HCT116 (cell line): ENCODE data around the gene TTC12. TPM values are rescaled to one million over a fixed set of nuclear protein-coding genes. Genes with fewer than 3 reads are reported as not detected.

Experiments used
- ATAC-seq: fragments of 200-7000 bp; cut with Tn5 transposase; 2 replicates; pipeline ENCODE4 v1.9.1; 2020; ENCODE audit warnings: mild to moderate bottlenecking, moderate library complexity
- BruUV-seq: library from RNA; stranded (reverse); fragments of 400-500 nt; replicated peaks from 2 replicates; lab custom pipeline; 2021; lab: Mats Ljungman, UMichigan
- CTCF ChIA-PET: fragments of 300-600 bp; sonication (Branson Sonifier 250); formaldehyde crosslinking; loops from one replicate; lab custom pipeline; 2021; ENCODE audit warnings: antibody characterized with exemption; lab: Charles Lee
- POLR2A ChIA-PET: fragments of 300-600, 350-600 bp; sonication (Branson Sonifier 250); formaldehyde crosslinking; loops from one replicate; lab custom pipeline; 2021; ENCODE audit warnings: antibody characterized with exemption; lab: Charles Lee
- RAD21 ChIA-PET, 2 experiments: fragments of 300-600 bp; sonication (Branson Sonifier 250); formaldehyde crosslinking; loops; one replicate each; lab custom pipeline; 2023; ENCODE audit warnings: low total read pairs in 2 of 2; ENCODE audit not compliant: uncharacterized antibody in 2 of 2, unreplicated experiment in 2 of 2, low non-redundant PET in 1 of 2; lab: Charles Lee
- DNase-seq: peaks from one replicate; pipeline ENCODE4 v3.0.0-alpha.2; 2010; ENCODE audit warnings: low read depth, low spot score
- H2AFZ ChIP-seq: fragments of 200-600 bp; shearing (Covaris generic), sonication (generic); 2 replicates; pipeline ENCODE4 v1.6.1; 2017; ENCODE audit warnings: low read depth, mixed run types, mixed read lengths, antibody characterized with exemption, low read length; ENCODE audit not compliant: poor library complexity, severe bottlenecking
- H3K27ac ChIP-seq: 2 replicates; pipeline ENCODE4 v1.5.1; 2012; ENCODE audit warnings: low read depth, low read length
- H3K27me3 ChIP-seq: fragments of 200-600 bp; sonication (generic); 2 replicates; pipeline ENCODE4 v1.6.1; 2016; ENCODE audit warnings: mixed run types, low read length, mixed read lengths; ENCODE audit not compliant: insufficient read depth
- H3K36me3 ChIP-seq, 2 experiments: fragments of 200-500 bp in 1 of 2; fragments of 200-600 bp in 1 of 2; sonication (Bioruptor generic) in 1 of 2; sonication (generic) in 1 of 2; 2 replicates each; pipeline versions ENCODE4 v1.5.1 to v1.6.1; 2014 to 2016; ENCODE audit warnings: low read length in 2 of 2, inconsistent platforms in 1 of 2, mixed read lengths in 1 of 2, mixed run types in 1 of 2; ENCODE audit not compliant: insufficient read depth in 2 of 2, control insufficient read depth in 1 of 2
- H3K4me1 ChIP-seq, 2 experiments: fragments of 200-600 bp in 1 of 2; sonication (generic) in 1 of 2; 2 replicates each; pipeline versions ENCODE4 v1.5.1 to v1.6.1; 2012 to 2017; ENCODE audit warnings: low read length in 2 of 2, inconsistent platforms in 1 of 2, mild to moderate bottlenecking in 1 of 2, mixed read lengths in 1 of 2, mixed run types in 1 of 2, moderate library complexity in 1 of 2; ENCODE audit not compliant: insufficient read depth in 2 of 2, control insufficient read depth in 1 of 2
- H3K4me2 ChIP-seq: fragments of 200-600 bp; sonication (generic); 2 replicates; pipeline ENCODE4 v1.6.1; 2017; ENCODE audit warnings: mixed run types, low read length, mixed read lengths
- H3K4me3 ChIP-seq, 2 experiments: fragments of 200-600 bp in 1 of 2; sonication (generic) in 1 of 2; replicated peaks in 1 of 2; 2 replicates each; pipeline ENCODE4 v1.5.1; 2011 to 2016; ENCODE audit warnings: low read length in 2 of 2, control low read depth in 1 of 2, low read depth in 1 of 2, mild to moderate bottlenecking in 1 of 2, mixed read lengths in 1 of 2, mixed run types in 1 of 2
- H3K79me2 ChIP-seq: fragments of 200-600 bp; sonication (generic); 2 replicates; pipeline ENCODE4 v1.6.1; 2017; ENCODE audit warnings: mild to moderate bottlenecking, mixed run types, low read length, moderate library complexity, mixed read lengths; ENCODE audit not compliant: insufficient read depth
- H3K9ac ChIP-seq: fragments of 200-600 bp; sonication (generic); 2 replicates; pipeline ENCODE4 v1.6.1; 2016; ENCODE audit warnings: low read length, mixed read lengths
- H3K9me2 ChIP-seq: fragments of 200-600 bp; sonication (generic), shearing (Covaris generic); 2 replicates; pipeline ENCODE4 v1.6.1; 2017; ENCODE audit warnings: mixed run types, mild to moderate bottlenecking, moderate library complexity; ENCODE audit not compliant: insufficient read depth
- H3K9me3 ChIP-seq, 2 experiments: fragments of 200-500 bp in 1 of 2; fragments of 200-600 bp in 1 of 2; sonication (Bioruptor generic) in 1 of 2; sonication (generic) in 1 of 2; 2 replicates each; pipeline ENCODE4 v1.6.1; 2014 to 2017; ENCODE audit warnings: low read length in 2 of 2, mixed read lengths in 2 of 2, inconsistent platforms in 1 of 2, low read depth in 1 of 2, mild to moderate bottlenecking in 1 of 2, mixed run types in 1 of 2, moderate library complexity in 1 of 2; ENCODE audit not compliant: control insufficient read depth in 1 of 2, insufficient read depth in 1 of 2
- H4K20me1 ChIP-seq: fragments of 200-600 bp; sonication (generic), shearing (Covaris generic); 2 replicates; pipeline ENCODE4 v1.6.1; 2017; ENCODE audit warnings: mixed run types, mild to moderate bottlenecking, moderate library complexity; ENCODE audit not compliant: insufficient read depth
- EZH2 ChIP-seq: fragments of 200-600 bp; sonication (generic); IDR thresholded peaks from 2 replicates; pipeline ENCODE4 v1.6.1; 2017; ENCODE audit warnings: antibody characterized with exemption, mixed run types
- FOSL1 ChIP-seq: IDR thresholded peaks from 2 replicates; pipeline ENCODE4 v1.6.1; 2012; ENCODE audit warnings: low read depth
- SP1 ChIP-seq: IDR thresholded peaks from 2 replicates; pipeline ENCODE4 v1.6.1; 2012; ENCODE audit warnings: low read depth
- TCF7L2 ChIP-seq: IDR thresholded peaks from 2 replicates; pipeline ENCODE4 v1.7.0; 2011; ENCODE audit warnings: borderline replicate concordance, inconsistent platforms; ENCODE audit not compliant: insufficient read depth, insufficient read length; ENCODE audit errors: extremely low read depth
- ZFX ChIP-seq: fragments of 450-650 bp; IDR thresholded peaks from 2 replicates; pipeline ENCODE4 v1.6.1; 2017
- intact Hi-C: fragments of 100-400 bp; cut with micrococcal nuclease; formaldehyde crosslinking; loops from 2 replicates; pipeline ENCODE4 v1.10.0; 2022
- total RNA-seq: library from RNA; stranded (reverse); gene quantifications from one replicate; pipeline ENCODE4 v1.2.1, GENCODE V29; 2021; ENCODE audit not compliant: unreplicated experiment
- TF ChIP-seq, protein P1 (sequence below): IDR thresholded peaks from 2 replicates; pipeline ENCODE4 v1.6.1; 2011; ENCODE audit warnings: mild to moderate bottlenecking, low read length, moderate library complexity; ENCODE audit not compliant: insufficient replicate concordance; ENCODE audit errors: extremely low read depth
- TF ChIP-seq, protein P2 (sequence below): IDR thresholded peaks from 2 replicates; pipeline ENCODE4 v1.6.1; 2012; ENCODE audit warnings: low read depth
- TF ChIP-seq, protein P3 (sequence below), 3 experiments: fragments of 200-600 bp in 1 of 3; sonication (generic) in 1 of 3; IDR thresholded peaks in 2 of 3; conservative IDR thresholded peaks in 1 of 3; 2 replicates each; pipeline ENCODE4 v1.5.1; 2012 to 2017; ENCODE audit warnings: low read depth in 2 of 3, low read length in 2 of 3, antibody characterized with exemption in 1 of 3, borderline replicate concordance in 1 of 3, control low read depth in 1 of 3, mild to moderate bottlenecking in 1 of 3, mixed read lengths in 1 of 3, mixed run types in 1 of 3, moderate library complexity in 1 of 3; ENCODE audit not compliant: insufficient read depth in 1 of 3

TTC12 gene
- total RNA-seq, 1 experiment from 2014 or later = 12.6 TPM

DNA sequence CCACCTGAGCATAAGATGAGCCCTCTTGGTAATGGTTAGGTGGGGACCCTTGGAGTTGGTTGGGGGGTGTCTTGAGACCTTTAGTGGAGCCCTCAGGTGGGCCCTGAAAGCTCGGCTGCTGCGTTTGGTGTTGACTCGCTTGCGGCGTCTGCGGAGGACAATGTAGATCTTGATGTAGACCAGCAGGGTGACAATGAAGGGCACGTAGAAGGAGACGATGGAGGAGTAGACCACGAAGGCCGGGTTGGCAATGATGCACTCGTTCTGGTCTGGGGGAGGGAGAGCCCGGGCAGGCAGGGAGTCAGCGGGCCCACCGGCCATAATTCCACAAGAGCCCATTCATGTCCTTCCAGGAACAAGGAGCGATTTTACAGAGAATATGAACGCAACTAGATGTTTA lies 101.0 kb downstream of the TTC12 start:
- H3K4me2 ChIP-seq = no peak overlapping the region
- no peak overlapping the region for H3K27ac ChIP-seq
- RAD21 ChIA-PET = no interaction called here
- no peak overlapping the region for H3K9ac ChIP-seq
- CTCF ChIA-PET = no interaction called here
- no peaks in the 10 kb centered on the region for H3K36me3 ChIP-seq
- intact Hi-C loops = no loop called here
- no peaks in the 10 kb centered on the region for H3K79me2 ChIP-seq
- no peaks in the 10 kb centered on the region for H3K9me3 ChIP-seq
- ATAC-seq (no peak), DNase-seq (no peak)
- H2AFZ ChIP-seq = no peak overlapping the region
- H4K20me1 ChIP-seq = no peaks in the 10 kb centered on the region
- BruUV-seq = no TSS peak
- H3K4me3 ChIP-seq = no peak overlapping the region
- TF ChIP-seq, protein P1, sequence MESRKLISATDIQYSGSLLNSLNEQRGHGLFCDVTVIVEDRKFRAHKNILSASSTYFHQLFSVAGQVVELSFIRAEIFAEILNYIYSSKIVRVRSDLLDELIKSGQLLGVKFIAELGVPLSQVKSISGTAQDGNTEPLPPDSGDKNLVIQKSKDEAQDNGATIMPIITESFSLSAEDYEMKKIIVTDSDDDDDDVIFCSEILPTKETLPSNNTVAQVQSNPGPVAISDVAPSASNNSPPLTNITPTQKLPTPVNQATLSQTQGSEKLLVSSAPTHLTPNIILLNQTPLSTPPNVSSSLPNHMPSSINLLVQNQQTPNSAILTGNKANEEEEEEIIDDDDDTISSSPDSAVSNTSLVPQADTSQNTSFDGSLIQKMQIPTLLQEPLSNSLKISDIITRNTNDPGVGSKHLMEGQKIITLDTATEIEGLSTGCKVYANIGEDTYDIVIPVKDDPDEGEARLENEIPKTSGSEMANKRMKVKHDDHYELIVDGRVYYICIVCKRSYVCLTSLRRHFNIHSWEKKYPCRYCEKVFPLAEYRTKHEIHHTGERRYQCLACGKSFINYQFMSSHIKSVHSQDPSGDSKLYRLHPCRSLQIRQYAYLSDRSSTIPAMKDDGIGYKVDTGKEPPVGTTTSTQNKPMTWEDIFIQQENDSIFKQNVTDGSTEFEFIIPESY = no peak
- TF ChIP-seq TCF7L2 = no peak
- TF ChIP-seq SP1 = no peak
- TF ChIP-seq, protein P2, sequence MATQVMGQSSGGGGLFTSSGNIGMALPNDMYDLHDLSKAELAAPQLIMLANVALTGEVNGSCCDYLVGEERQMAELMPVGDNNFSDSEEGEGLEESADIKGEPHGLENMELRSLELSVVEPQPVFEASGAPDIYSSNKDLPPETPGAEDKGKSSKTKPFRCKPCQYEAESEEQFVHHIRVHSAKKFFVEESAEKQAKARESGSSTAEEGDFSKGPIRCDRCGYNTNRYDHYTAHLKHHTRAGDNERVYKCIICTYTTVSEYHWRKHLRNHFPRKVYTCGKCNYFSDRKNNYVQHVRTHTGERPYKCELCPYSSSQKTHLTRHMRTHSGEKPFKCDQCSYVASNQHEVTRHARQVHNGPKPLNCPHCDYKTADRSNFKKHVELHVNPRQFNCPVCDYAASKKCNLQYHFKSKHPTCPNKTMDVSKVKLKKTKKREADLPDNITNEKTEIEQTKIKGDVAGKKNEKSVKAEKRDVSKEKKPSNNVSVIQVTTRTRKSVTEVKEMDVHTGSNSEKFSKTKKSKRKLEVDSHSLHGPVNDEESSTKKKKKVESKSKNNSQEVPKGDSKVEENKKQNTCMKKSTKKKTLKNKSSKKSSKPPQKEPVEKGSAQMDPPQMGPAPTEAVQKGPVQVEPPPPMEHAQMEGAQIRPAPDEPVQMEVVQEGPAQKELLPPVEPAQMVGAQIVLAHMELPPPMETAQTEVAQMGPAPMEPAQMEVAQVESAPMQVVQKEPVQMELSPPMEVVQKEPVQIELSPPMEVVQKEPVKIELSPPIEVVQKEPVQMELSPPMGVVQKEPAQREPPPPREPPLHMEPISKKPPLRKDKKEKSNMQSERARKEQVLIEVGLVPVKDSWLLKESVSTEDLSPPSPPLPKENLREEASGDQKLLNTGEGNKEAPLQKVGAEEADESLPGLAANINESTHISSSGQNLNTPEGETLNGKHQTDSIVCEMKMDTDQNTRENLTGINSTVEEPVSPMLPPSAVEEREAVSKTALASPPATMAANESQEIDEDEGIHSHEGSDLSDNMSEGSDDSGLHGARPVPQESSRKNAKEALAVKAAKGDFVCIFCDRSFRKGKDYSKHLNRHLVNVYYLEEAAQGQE = no peak
- no peak for TF ChIP-seq ZFX
- no peak for TF ChIP-seq FOSL1
- TF ChIP-seq, protein P3, sequence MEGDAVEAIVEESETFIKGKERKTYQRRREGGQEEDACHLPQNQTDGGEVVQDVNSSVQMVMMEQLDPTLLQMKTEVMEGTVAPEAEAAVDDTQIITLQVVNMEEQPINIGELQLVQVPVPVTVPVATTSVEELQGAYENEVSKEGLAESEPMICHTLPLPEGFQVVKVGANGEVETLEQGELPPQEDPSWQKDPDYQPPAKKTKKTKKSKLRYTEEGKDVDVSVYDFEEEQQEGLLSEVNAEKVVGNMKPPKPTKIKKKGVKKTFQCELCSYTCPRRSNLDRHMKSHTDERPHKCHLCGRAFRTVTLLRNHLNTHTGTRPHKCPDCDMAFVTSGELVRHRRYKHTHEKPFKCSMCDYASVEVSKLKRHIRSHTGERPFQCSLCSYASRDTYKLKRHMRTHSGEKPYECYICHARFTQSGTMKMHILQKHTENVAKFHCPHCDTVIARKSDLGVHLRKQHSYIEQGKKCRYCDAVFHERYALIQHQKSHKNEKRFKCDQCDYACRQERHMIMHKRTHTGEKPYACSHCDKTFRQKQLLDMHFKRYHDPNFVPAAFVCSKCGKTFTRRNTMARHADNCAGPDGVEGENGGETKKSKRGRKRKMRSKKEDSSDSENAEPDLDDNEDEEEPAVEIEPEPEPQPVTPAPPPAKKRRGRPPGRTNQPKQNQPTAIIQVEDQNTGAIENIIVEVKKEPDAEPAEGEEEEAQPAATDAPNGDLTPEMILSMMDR (IDR thresholded peaks at IDR 0.05 in 2 of 3, conservative IDR thresholded peaks at IDR 0.05 in 1 of 3; ENCODE audit: borderline replicate concordance in 1 of 3, insufficient read depth in 1 of 3, low read depth in 2 of 3, low read length in 2 of 3) = no peak
- TF ChIP-seq EZH2 = no peak
- POLR2A ChIA-PET = no interaction called here
- H3K27me3 ChIP-seq = peaks cover 13% of the 10 kb centered on the region
- no peaks in the 10 kb centered on the region for H3K4me1 ChIP-seq
- H3K9me2 ChIP-seq = no peaks in the 10 kb centered on the region

Other genes with a start within 250 kb of the TTC12 start
- 0.22 TPM for gene ANKK1, start 73.2 kb downstream of the TTC12 start, total RNA-seq
- not detected for gene DRD2, start 160.8 kb downstream of the TTC12 start, total RNA-seq